A172 (cell line): Measurements from ENCODE around the gene GPR17. TPM values are rescaled to one million over a fixed set of nuclear protein-coding genes. Genes with fewer than 3 reads are reported as not detected.
A peak's percentile ranks its signal among the peaks of the same experiment; 100 is the strongest.

ENCODE experiments used
- DNase-seq: peaks from one replicate; pipeline ENCODE4 v3.0.0-alpha.2; 2015; ENCODE audit warnings: low spot score
- total RNA-seq: library from RNA; depleted of rRNA; stranded (reverse); fragments of >200 nt; shearing (Covaris generic); gene quantifications from 2 replicates; pipeline ENCODE4 v1.2.3, GENCODE V29; 2014

Gene GPR17
- total RNA-seq, 1 experiment from 2014 or later: 0.45 TPM

GRCh38 chr2:127614246-127614645 is 31.7 kb upstream of the GPR17 start:
- no peak for DNase-seq

DNA sequence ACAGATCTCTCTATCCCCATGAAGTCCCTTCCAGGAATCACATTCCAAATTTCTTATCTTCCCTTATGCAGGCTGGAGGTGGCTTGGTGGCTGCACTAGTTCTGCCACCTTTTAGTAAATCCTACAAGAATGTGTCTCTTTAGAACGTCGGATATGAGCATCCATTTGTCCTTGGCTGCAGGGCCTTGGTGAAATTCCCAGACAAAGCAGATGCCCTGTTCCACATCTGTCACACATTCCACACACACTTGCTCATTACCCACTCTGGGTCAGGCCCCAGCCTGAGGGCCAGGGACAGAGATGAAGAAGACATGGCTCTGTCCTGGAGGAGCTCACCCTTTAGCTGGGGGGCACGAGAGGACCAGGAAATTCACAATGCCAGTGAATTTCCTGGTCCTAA is 31.2 kb upstream of the GPR17 start:
- no peak for DNase-seq

DNA sequence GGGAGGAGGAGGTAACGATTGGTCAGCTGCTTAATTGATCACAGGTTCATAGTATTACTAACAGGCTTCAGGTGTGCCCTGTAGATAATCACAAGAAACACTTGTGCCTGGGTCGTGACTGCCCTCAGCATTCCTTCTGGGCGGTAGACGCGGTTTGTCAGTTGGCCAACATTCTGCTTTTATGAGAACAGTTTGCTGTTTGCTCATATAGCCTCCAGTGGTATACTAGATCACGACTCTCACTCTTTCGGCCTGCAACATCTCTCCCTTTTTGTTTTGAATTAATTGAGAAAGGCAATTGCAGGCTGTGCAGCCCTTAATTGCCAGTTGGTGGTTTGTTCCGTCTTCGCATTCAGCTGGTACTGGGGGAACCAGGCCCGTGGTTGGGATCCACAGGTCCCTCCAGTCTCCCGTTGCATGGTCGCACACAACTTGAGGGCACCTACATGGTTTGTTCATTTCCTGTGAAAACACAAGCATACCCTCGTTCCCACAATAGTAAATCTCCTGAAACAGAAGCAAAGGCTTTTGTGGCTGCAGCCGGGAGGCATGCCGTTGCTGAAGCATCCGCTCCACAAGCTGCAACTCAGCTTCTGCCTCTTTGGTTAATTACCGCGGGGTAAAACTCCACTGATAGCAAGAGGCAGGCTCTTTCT is 30.3 kb upstream of the GPR17 start:
- no peak for DNase-seq

DNA sequence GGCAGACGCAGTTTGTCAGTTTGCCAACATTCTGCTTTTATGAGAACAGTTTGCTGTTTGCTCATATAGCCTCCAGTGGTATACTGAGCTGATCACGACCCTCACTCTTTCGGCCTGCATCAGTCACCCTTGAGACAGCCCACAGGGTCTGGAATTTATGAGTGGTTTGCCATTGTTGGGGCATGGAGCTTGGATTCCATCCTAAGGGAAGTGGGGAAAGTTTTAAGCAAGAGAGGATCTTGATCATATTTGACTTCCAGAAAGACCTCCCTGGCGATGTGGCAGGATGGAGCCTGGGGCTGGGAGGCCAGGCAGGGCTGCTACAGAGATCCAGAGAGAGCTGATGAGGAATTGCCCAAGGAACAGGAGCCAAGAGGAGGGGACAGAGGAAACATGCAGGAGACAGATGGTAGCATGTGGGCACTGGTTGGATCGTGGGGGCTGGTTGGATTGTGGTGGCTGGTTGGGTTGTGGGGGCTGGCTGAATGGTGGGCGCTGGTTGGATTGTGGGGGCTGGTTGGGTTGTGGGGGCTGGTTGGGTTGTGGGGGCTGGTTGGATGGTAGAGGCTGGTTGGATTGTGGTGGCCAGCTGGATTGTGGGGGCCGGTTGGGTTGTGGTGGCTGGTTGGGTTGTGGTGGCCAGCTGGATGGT is 27.3 kb upstream of the GPR17 start:
- DNase-seq: no peak

GRCh38 chr2:127619203-127619590 is 26.8 kb upstream of the GPR17 start:
- no peak for DNase-seq

GRCh38 chr2:127619877-127620705 is 25.9 kb upstream of the GPR17 start:
- DNase-seq: no peak

- no peak for DNase-seq
Observed at GRCh38 chr2:127620866-127621265, 25.1 kb upstream of the GPR17 start.

- DNase-seq: no peak
Observed at GRCh38 chr2:127621981-127622431, 23.9 kb upstream of the GPR17 start.

- DNase-seq: no peak
Observed at GRCh38 chr2:127622561-127623387, 23.2 kb upstream of the GPR17 start.

- DNase-seq: peak; percentile 77
Observed at GRCh38 chr2:127623388-127624319, 22.3 kb upstream of the GPR17 start.

DNA sequence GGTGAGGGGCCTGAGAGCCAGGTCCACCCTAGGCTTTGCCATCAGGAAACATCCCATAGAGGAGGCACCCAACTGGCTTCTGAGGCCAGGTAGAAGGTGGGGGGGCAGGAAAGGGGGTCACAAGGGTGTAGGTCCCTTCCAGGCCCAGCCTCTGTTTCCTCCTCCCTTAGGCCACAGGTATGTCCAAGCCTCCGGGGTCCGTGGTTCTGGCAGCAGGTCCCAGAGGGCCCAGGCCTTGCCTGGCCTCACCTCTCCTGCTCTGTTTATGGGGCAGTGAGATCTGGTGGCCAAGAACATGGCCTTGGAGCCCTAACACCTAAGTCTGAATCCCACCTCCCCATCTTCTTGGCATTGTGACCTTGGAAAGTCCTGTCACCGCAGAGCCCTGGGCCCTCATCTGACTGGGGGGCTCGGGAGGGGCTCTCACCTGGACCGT is 21.6 kb upstream of the GPR17 start:
- no peak for DNase-seq

- no peak for DNase-seq
Observed at GRCh38 chr2:127624756-127625571, 21.0 kb upstream of the GPR17 start.

DNA sequence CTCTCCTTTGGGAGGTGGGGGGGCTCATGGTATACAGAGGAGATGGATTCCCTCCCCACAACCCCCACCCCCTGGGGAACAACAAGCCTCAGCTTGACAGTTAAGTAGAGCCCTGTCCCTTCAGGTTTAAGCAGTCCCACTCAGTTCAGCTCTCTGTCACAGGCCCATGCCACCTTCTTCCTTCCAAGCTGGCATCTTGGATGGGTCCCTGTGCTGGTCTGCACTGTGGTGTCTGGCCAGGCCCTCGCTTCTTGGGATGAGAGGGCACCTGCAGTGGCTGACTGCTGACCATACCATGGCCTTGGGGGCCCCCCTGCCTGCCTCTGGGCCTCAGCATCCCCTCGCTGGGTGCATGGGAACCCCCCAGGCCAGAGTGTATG is 20.4 kb upstream of the GPR17 start:
- DNase-seq: no peak

GRCh38 chr2:127626175-127626574 is 19.8 kb upstream of the GPR17 start:
- no peak for DNase-seq

DNA sequence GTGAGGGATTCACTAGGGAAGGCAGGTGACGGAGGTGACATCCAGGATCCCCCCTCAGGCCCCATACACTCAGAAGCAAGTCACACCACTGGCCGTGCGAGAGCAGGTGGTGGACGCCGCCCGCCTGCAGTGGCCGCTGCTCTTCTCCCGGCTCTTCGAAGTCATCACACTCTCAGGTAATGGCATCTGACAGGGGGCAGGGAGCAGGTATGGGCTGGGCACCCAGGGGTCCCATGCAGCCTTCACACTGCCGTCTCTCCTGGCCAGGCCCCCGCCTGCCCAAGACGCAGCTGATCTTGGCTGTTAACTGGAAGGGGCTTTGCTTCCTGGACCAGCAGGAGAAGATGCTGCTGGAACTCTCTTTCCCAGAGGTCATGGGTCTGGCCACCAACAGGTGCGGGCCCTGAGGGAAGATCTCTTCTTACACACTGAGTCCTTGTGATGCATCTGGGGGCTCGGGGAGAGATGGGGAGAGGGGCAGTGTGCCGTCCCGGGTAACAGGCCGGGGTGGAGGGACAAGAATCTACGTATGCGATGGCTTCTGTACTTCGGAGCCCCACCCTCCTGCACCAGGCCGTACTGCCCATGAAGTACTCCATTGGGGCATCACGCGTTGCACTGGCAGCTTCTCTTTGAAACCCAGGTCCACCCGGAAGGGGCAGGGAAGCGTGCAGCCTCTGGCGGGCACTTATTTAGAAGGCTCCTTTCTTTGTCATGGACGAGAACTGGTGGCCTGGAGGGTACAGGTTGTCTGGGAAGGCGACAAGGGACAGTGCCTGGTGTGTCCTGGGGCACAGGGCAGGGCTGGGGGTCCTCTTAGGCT is 18.8 kb upstream of the GPR17 start:
- DNase-seq: no peak

DNA sequence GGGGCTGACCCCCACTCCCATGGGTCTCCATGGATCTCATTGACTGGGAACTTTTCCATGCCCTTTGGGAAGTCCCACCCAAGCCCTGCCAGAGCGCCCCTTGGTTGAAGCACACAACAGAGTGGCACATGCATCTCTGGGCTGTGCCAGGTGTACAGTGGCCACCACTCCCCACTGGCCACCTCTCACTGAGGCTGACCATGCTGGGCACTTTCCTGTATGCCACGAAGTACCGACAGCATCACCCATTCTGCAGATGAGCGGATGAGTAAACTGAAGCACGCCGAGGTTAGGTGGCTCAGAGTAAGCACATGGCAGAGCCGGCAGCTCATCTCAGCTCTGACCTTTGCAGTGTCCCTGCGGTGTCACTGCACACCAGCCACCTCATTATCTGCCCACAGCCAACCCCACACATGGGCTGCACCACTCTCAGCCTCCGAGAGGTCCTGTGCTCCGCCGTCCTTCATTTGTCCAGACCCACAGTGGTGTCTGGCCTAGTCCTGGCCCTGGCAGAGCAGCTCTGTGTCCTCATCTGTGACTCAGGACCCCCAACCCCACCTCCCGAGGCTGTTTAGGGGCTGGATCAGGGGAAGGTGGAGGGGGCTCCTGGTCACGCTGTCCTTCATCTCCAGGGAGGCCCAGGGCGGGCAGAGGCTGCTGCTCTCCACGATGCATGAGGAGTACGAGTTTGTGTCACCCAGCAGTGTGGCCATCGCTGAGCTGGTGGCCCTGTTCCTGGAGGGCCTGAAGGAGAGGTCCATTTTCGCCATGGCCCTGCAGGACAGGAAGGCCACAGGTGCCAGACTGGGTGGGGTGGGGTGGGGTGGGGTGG is 18.0 kb upstream of the GPR17 start:
- DNase-seq: no peak

DNA sequence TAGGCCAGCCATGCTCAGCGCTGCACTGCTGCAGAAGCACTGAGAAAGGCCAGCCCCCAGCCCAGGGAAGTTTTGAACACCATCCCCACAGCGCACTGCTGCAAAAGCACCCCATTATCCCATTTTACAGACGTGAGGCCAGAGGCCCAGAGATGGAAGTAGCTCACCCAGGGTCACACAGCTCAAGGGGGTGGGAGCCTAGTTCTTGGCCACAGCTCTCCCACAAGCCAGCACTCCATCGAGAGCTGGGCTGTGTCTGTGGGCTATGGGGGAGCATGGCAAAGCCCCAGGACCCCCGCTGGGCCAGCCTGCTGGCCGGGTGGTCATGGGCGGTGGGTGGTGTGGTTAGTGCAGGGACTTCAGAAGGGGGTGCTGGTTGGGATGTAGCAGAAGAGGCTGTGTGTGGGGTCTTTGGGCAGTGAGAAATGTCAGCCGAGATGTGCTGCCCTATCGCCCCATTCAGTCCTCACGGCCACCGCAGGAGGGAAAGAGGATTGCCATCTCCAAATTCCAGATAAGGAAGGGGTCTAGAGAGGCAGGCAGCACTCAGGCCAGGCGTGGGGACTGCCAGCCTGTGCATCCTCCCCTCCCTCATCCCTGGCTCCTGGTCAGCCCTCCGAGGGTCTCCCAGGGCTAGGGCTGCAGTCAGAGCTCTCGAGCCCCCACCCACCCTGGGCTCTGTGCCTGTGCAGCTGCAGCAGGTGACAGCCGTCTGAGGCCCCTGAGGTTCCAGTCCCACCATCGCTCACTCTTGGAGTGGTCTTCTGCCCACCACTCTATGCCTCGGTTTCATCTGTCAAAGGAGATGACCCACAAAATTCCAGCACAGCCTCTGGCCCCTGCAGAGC is 17.0 kb upstream of the GPR17 start:
- no peak for DNase-seq
